Esophagus (tissue), 2 donors: ENCODE results near the gene PIGU. TPM values are rescaled to one million over a fixed set of nuclear protein-coding genes. Genes with fewer than 3 reads are reported as not detected.

Experiments used
- H3K27ac ChIP-seq, 2 donors: one replicate each; pipeline ENCODE4 v1.5.1; 2013; ENCODE audit warnings: low read depth in 2 of 2, mild to moderate bottlenecking in 2 of 2, inconsistent platforms in 1 of 2, low read length in 1 of 2, moderate library complexity in 1 of 2
- H3K27me3 ChIP-seq, 2 donors: one replicate each; pipeline ENCODE4 v1.6.1; 2013; ENCODE audit warnings: low read length in 2 of 2, control low read depth in 1 of 2, mild to moderate bottlenecking in 1 of 2; ENCODE audit not compliant: insufficient read depth in 2 of 2, control insufficient read depth in 1 of 2
- H3K36me3 ChIP-seq, 2 donors: one replicate each; pipeline ENCODE4 v1.6.1; 2013; ENCODE audit warnings: low read length in 1 of 2; ENCODE audit not compliant: control insufficient read depth in 2 of 2, insufficient read depth in 2 of 2
- H3K4me1 ChIP-seq, 2 donors: one replicate each; pipeline ENCODE4 v1.6.1; 2013; ENCODE audit warnings: low read length in 1 of 2; ENCODE audit not compliant: control insufficient read depth in 2 of 2, insufficient read depth in 2 of 2
- H3K4me3 ChIP-seq, 2 donors: one replicate each; pipeline ENCODE4 v1.5.1; 2013; ENCODE audit warnings: low read length in 2 of 2, mild to moderate bottlenecking in 2 of 2, low read depth in 1 of 2, moderate library complexity in 1 of 2
- H3K9me3 ChIP-seq, 2 donors: one replicate each; pipeline ENCODE4 v1.6.1; 2013; ENCODE audit warnings: mild to moderate bottlenecking in 2 of 2, low read depth in 1 of 2, low read length in 1 of 2, moderate library complexity in 1 of 2; ENCODE audit not compliant: control insufficient read depth in 2 of 2, insufficient read depth in 1 of 2
- WGBS, 2 donors: extraction: QIAGEN DNeasy Blood & Tissue Kit; methylation state at CpG; one replicate each; pipeline ENCODE4 v1.1.7; 2013; 5-methylcytosine and 5-hydroxymethylcytosine counted together
- polyA plus RNA-seq, 2 donors: library from polyadenylated mRNA; stranded (reverse); fragments of 200-250 nt; gene quantifications; one replicate each; pipeline ENCODE4 v1.2.3, GENCODE V29; 2013
- donor health status: healthy with polysubstance abuse.
- donor health status: Bipolar disorder and iron deficiency.

The PIGU gene
- polyA plus RNA-seq, 2 donors = 14.2 to 22.5 TPM

GRCh38 chr20:34541917-34542316, 135.0 kb downstream of the PIGU start:
- peaks cover 0 to 2% of the 10 kb centered on the region in 2 donors for H3K4me1 ChIP-seq
- no peaks in the 10 kb centered on the region for H3K27me3 ChIP-seq
- H3K9me3 ChIP-seq = no peaks in the 10 kb centered on the region
- WGBS, 2 donors = 82% methylated on average over 16 of the region's 16 CpGs
- H3K4me3 ChIP-seq = no peak overlapping the region
- H3K27ac ChIP-seq = no peak overlapping the region
- peaks cover 13 to 27% of the 10 kb centered on the region in 2 donors for H3K36me3 ChIP-seq

- no peaks in the 10 kb centered on the region for H3K27me3 ChIP-seq
- no peaks in the 10 kb centered on the region for H3K9me3 ChIP-seq
- no peak overlapping the region for H3K27ac ChIP-seq
- H3K4me1 ChIP-seq = no peaks in the 10 kb centered on the region
- 80% methylated on average over 13 of the region's 13 CpGs for WGBS, 2 donors
- peaks cover 16 to 31% of the 10 kb centered on the region in 2 donors for H3K36me3 ChIP-seq
- H3K4me3 ChIP-seq = no peak overlapping the region
Observed at GRCh38 chr20:34541264-34541901, 135.5 kb downstream of the PIGU start.

- H3K27ac ChIP-seq = no peak overlapping the region
- no peaks in the 10 kb centered on the region for H3K27me3 ChIP-seq
- no peaks in the 10 kb centered on the region for H3K9me3 ChIP-seq
- no peak overlapping the region for H3K4me3 ChIP-seq
- no peaks in the 10 kb centered on the region for H3K4me1 ChIP-seq
- H3K36me3 ChIP-seq = peaks cover 22 to 37% of the 10 kb centered on the region in 2 donors
- WGBS, 2 donors = 84 to 88% methylated on average over 15 of the region's 15 CpGs
Observed at GRCh38 chr20:34540596-34541263, 136.2 kb downstream of the PIGU start.

GRCh38 chr20:34539756-34540155, 137.1 kb downstream of the PIGU start:
- H3K27me3 ChIP-seq = no peaks in the 10 kb centered on the region
- no peaks in the 10 kb centered on the region for H3K4me1 ChIP-seq
- H3K4me3 ChIP-seq = no peak overlapping the region
- H3K36me3 ChIP-seq = peaks cover 32 to 47% of the 10 kb centered on the region in 2 donors
- 96 to 97% methylated on average over 8 of the region's 8 CpGs for WGBS, 2 donors
- H3K9me3 ChIP-seq = no peaks in the 10 kb centered on the region
- no peak overlapping the region for H3K27ac ChIP-seq

- H3K27ac ChIP-seq = no peak overlapping the region
- no peak overlapping the region for H3K4me3 ChIP-seq
- no peaks in the 10 kb centered on the region for H3K9me3 ChIP-seq
- WGBS, 2 donors = 39 to 43% methylated on average over 5 of the region's 5 CpGs
- H3K27me3 ChIP-seq = no peaks in the 10 kb centered on the region
- peaks cover 38 to 54% of the 10 kb centered on the region in 2 donors for H3K36me3 ChIP-seq
- no peaks in the 10 kb centered on the region for H3K4me1 ChIP-seq
Observed at GRCh38 chr20:34538671-34539123, 138.2 kb downstream of the PIGU start.

- no peaks in the 10 kb centered on the region for H3K27me3 ChIP-seq
- no peak overlapping the region for H3K4me3 ChIP-seq
- no peak overlapping the region for H3K27ac ChIP-seq
- H3K9me3 ChIP-seq = no peaks in the 10 kb centered on the region
- no peaks in the 10 kb centered on the region for H3K4me1 ChIP-seq
- peaks cover 42 to 61% of the 10 kb centered on the region in 2 donors for H3K36me3 ChIP-seq
- WGBS, 2 donors = 84 to 92% methylated on average over 8 of the region's 8 CpGs
Observed at GRCh38 chr20:34537651-34538050, 139.2 kb downstream of the PIGU start.

- peaks cover 45 to 62% of the 10 kb centered on the region in 2 donors for H3K36me3 ChIP-seq
Observed at GRCh38 chr20:34536798-34537394, 140.0 kb downstream of the PIGU start.

GRCh38 chr20:34535857-34536256, 141.0 kb downstream of the PIGU start:
- Histone ChIP-seq H3K4me3 (no peak overlapping the region), H3K36me3 (peaks cover 40 to 55% of the 10 kb centered on the region in 2 donors), H3K27ac (no peak overlapping the region), H3K27me3 (no peaks in the 10 kb centered on the region), H3K4me1 (no peaks in the 10 kb centered on the region), H3K9me3 (no peaks in the 10 kb centered on the region)
- 92 to 95% methylated on average over 2 of the region's 2 CpGs for WGBS, 2 donors

More at GRCh38 chr20:34536798-34537394, 140.0 kb downstream of the PIGU start:
- H3K4me1 ChIP-seq = no peaks in the 10 kb centered on the region
- WGBS, 2 donors = 76 to 82% methylated on average over 10 of the region's 10 CpGs
- H3K27ac ChIP-seq = no peak overlapping the region
- H3K9me3 ChIP-seq = no peaks in the 10 kb centered on the region
- no peaks in the 10 kb centered on the region for H3K27me3 ChIP-seq
- H3K4me3 ChIP-seq = no peak overlapping the region

GRCh38 chr20:34535301-34535840, 141.5 kb downstream of the PIGU start:
- H3K27ac ChIP-seq = no peak overlapping the region
- 94 to 96% methylated on average over 15 of the region's 15 CpGs for WGBS, 2 donors
- H3K36me3 ChIP-seq = peaks cover 36 to 55% of the 10 kb centered on the region in 2 donors
- no peaks in the 10 kb centered on the region for H3K4me1 ChIP-seq
- H3K9me3 ChIP-seq = no peaks in the 10 kb centered on the region
- H3K4me3 ChIP-seq = no peak overlapping the region
- H3K27me3 ChIP-seq = no peaks in the 10 kb centered on the region
